HepG2 (cell line): ENCODE data around the gene SMAD3. TPM values are rescaled to one million over a fixed set of nuclear protein-coding genes. Genes with fewer than 3 reads are reported as not detected.
A peak's percentile ranks its signal among the peaks of the same experiment; 100 is the strongest.

Source experiments
- DNMT1 ChIP-seq: sonication (generic); formaldehyde crosslinking; IDR thresholded peaks from 2 replicates; pipeline ENCODE4 v1.5.1; 2020; ENCODE audit warnings: mild to moderate bottlenecking, missing genetic modification reagents
- GATA4 ChIP-seq: sonication (generic); IDR thresholded peaks from 2 replicates; pipeline ENCODE4 v1.6.1; 2016; ENCODE audit warnings: antibody characterized with exemption, low read depth, borderline replicate concordance
- IRF2 ChIP-seq: IDR thresholded peaks from 2 replicates; pipeline ENCODE4 v1.6.1; 2018; ENCODE audit warnings: missing genetic modification reagents, missing compliant biosample characterization
- MBNL3 ChIP-seq: fragments of 250-450 bp; sonication (Bioruptor Pico); conservative IDR thresholded peaks from 2 replicates; pipeline ENCODE4 v1.8.0; 2022; ENCODE audit warnings: mild to moderate bottlenecking, inconsistent platforms
- SNAPC5 ChIP-seq: sonication (generic); formaldehyde crosslinking; IDR thresholded peaks from 2 replicates; pipeline ENCODE4 v1.8.1; 2023; ENCODE audit warnings: mild to moderate bottlenecking, missing genetic modification reagents, borderline replicate concordance
- SP140L ChIP-seq: sonication (generic); formaldehyde crosslinking; IDR thresholded peaks from 2 replicates; pipeline ENCODE4 v1.4.0; 2020; ENCODE audit warnings: missing genetic modification reagents, borderline replicate concordance
- STAT5B ChIP-seq: sonication (generic); formaldehyde crosslinking; IDR thresholded peaks from 2 replicates; pipeline ENCODE4 v1.4.0; 2020; ENCODE audit warnings: missing genetic modification reagents
- TBX2 ChIP-seq: sonication (generic); formaldehyde crosslinking; IDR thresholded peaks from 2 replicates; pipeline ENCODE4 v1.5.0; 2020; ENCODE audit warnings: missing genetic modification reagents, mild to moderate bottlenecking, borderline replicate concordance
- ZBTB20 ChIP-seq: sonication (generic); formaldehyde crosslinking; IDR thresholded peaks from 2 replicates; pipeline ENCODE4 v1.8.1; 2023; ENCODE audit warnings: missing genetic modification reagents, low read depth, mild to moderate bottlenecking, borderline replicate concordance
- ZBTB42 ChIP-seq: sonication (generic); formaldehyde crosslinking; IDR thresholded peaks from 2 replicates; pipeline ENCODE4 v1.5.0; 2020; ENCODE audit warnings: mild to moderate bottlenecking, missing genetic modification reagents
- ZFP82 ChIP-seq: sonication (generic); formaldehyde crosslinking; IDR thresholded peaks from 2 replicates; pipeline ENCODE4 v1.5.1; 2020; ENCODE audit warnings: mild to moderate bottlenecking, missing genetic modification reagents, borderline replicate concordance
- ZMYM4 ChIP-seq: sonication (generic); formaldehyde crosslinking; IDR thresholded peaks from 2 replicates; pipeline ENCODE4 v1.8.1; 2023; ENCODE audit warnings: mild to moderate bottlenecking, missing genetic modification reagents
- ZNF205 ChIP-seq: IDR thresholded peaks from 2 replicates; pipeline ENCODE4 v1.6.1; 2018; ENCODE audit warnings: missing biosample characterization, missing genetic modification reagents
- ZNF484 ChIP-seq: sonication (generic); formaldehyde crosslinking; IDR thresholded peaks from 2 replicates; pipeline ENCODE4 v1.5.1; 2020; ENCODE audit warnings: mild to moderate bottlenecking, low read depth, missing genetic modification reagents, borderline replicate concordance
- ZNF660 ChIP-seq: sonication (generic); formaldehyde crosslinking; IDR thresholded peaks from 2 replicates; pipeline ENCODE4 v1.5.1; 2020; ENCODE audit warnings: mild to moderate bottlenecking, low read depth, missing genetic modification reagents, borderline replicate concordance
- ZNF724P ChIP-seq: sonication (generic); formaldehyde crosslinking; IDR thresholded peaks from 2 replicates; pipeline ENCODE4 v1.8.0; 2022; ENCODE audit warnings: missing genetic modification reagents, borderline replicate concordance
- ZSCAN21 ChIP-seq: sonication (generic); formaldehyde crosslinking; IDR thresholded peaks from 2 replicates; pipeline ENCODE4 v1.8.0; 2022; ENCODE audit warnings: mild to moderate bottlenecking, missing genetic modification reagents, moderate library complexity, borderline replicate concordance
- polyA plus RNA-seq, 8 experiments: library from polyadenylated mRNA; depleted of rRNA in 3 of 8; stranded (reverse) in 7 of 8; unstranded in 1 of 8; fragments of >200 nt; fragmentation: Illumina TruSeq in 4 of 8; extraction: Trizol in 4 of 8; gene quantifications; 2 replicates each; pipeline versions ENCODE4 v1.2.1 to v1.2.3, GENCODE V29; 2011 to 2016; ENCODE audit warnings: low read depth in 4 of 8, missing spikeins in 1 of 8, mixed read lengths in 1 of 8; ENCODE audit not compliant: insufficient read depth in 1 of 8
- total RNA-seq, 5 experiments: library from RNA; depleted of rRNA; stranded (reverse); fragments of >200 nt; fragmentation: Illumina TruSeq; extraction: Trizol; gene quantifications; 2 replicates each; pipeline ENCODE4 v1.2.3, GENCODE V29; 2016; ENCODE audit warnings: low read depth in 1 of 5
- TF ChIP-seq, protein P1 (sequence below): conservative IDR thresholded peaks from 2 replicates; pipeline ENCODE4 v1.6.1; 2018; ENCODE audit warnings: missing genetic modification reagents
- TF ChIP-seq, protein P2 (sequence below): sonication (generic); formaldehyde crosslinking; IDR thresholded peaks from 2 replicates; pipeline ENCODE4 v1.9.0; 2021; ENCODE audit warnings: missing genetic modification reagents, mild to moderate bottlenecking, borderline replicate concordance
- TF ChIP-seq, protein P3 (sequence below): sonication (generic); formaldehyde crosslinking; IDR thresholded peaks from 2 replicates; pipeline ENCODE4 v1.9.0; 2021; ENCODE audit warnings: mild to moderate bottlenecking, missing genetic modification reagents

The SMAD3 gene
- total and polyA plus RNA-seq, 2 of the 13 experiments (the other 11 are each of a cell fraction or from before 2014, with no cell fraction given) = 8.6 to 56.3 TPM

DNA sequence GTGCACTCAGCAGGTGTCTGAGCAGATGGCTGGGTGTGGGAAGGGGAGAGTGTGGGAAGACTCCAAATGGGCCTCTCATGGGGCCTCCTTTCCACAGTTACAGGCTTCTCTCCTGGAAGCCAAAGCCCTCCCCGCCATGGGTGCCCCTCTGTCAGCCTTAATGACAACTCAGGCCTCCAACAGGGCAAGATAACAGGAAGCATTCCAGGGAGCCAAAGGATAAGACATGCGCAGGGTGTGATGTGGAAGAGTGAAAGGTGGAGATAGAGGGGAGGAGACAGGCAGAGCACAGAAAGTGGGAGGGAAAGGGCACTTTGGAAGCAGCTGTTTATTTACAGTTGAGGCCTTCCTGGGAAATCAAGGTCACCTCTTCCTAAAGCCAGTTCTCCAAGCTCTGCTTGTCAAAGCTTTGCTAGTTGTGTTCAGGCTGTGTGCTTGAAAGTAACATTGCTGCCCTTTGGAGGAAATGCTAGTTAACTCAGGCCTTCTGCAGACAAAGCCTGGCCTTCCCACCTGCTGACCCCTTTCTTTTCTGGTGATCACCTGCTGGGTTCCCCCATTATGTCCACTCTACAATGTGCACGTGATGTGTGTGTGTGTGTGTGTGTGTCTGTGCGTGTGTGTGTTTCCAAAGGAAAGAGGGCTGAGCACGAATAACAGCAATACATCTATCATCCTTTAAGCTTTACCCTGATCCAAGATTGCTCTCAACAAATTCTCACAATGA is 35.2 kb upstream of the SMAD3 start (continued):
- TF ChIP-seq, protein P1, sequence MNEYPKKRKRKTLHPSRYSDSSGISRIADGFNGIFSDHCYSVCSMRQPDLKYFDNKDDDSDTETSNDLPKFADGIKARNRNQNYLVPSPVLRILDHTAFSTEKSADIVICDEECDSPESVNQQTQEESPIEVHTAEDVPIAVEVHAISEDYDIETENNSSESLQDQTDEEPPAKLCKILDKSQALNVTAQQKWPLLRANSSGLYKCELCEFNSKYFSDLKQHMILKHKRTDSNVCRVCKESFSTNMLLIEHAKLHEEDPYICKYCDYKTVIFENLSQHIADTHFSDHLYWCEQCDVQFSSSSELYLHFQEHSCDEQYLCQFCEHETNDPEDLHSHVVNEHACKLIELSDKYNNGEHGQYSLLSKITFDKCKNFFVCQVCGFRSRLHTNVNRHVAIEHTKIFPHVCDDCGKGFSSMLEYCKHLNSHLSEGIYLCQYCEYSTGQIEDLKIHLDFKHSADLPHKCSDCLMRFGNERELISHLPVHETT (CRISPR knock-in tag) = 0 out of 2 replicates have a peak, but pooled peaks have one; percentile 22
- TF ChIP-seq TBX2 (CRISPR knock-in tag) (peak; percentile 95), SNAPC5 (CRISPR knock-in tag) (no peak), ZNF205 (CRISPR knock-in tag) (0 out of 2 replicates have a peak, but pooled peaks have one; percentile 40), ZBTB20 (0 out of 2 replicates have a peak, but pooled peaks have one; percentile 38), ZNF484 (CRISPR knock-in tag) (no peak), DNMT1 (CRISPR knock-in tag) (no peak), ZMYM4 (CRISPR knock-in tag) (peak; percentile 31; the same call in 1 of the 2 replicates), ZFP82 (CRISPR knock-in tag) (no peak), STAT5B (CRISPR knock-in tag) (no peak), IRF2 (CRISPR knock-in tag) (peak; percentile 80), SP140L (CRISPR knock-in tag) (no peak), ZBTB42 (CRISPR knock-in tag) (no peak), ZNF660 (CRISPR knock-in tag) (no peak), ZNF724P (0 out of 2 replicates have a peak, but pooled peaks have one; percentile 50), GATA4 (no peak), ZSCAN21 (CRISPR knock-in tag) (0 out of 2 replicates have a peak, but pooled peaks have one; percentile 23), MBNL3 (CRISPR knock-in tag) (no peak)
- TF ChIP-seq, protein P2, sequence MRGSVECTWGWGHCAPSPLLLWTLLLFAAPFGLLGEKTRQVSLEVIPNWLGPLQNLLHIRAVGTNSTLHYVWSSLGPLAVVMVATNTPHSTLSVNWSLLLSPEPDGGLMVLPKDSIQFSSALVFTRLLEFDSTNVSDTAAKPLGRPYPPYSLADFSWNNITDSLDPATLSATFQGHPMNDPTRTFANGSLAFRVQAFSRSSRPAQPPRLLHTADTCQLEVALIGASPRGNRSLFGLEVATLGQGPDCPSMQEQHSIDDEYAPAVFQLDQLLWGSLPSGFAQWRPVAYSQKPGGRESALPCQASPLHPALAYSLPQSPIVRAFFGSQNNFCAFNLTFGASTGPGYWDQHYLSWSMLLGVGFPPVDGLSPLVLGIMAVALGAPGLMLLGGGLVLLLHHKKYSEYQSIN (CRISPR knock-in tag) = no peak
- TF ChIP-seq, protein P3, sequence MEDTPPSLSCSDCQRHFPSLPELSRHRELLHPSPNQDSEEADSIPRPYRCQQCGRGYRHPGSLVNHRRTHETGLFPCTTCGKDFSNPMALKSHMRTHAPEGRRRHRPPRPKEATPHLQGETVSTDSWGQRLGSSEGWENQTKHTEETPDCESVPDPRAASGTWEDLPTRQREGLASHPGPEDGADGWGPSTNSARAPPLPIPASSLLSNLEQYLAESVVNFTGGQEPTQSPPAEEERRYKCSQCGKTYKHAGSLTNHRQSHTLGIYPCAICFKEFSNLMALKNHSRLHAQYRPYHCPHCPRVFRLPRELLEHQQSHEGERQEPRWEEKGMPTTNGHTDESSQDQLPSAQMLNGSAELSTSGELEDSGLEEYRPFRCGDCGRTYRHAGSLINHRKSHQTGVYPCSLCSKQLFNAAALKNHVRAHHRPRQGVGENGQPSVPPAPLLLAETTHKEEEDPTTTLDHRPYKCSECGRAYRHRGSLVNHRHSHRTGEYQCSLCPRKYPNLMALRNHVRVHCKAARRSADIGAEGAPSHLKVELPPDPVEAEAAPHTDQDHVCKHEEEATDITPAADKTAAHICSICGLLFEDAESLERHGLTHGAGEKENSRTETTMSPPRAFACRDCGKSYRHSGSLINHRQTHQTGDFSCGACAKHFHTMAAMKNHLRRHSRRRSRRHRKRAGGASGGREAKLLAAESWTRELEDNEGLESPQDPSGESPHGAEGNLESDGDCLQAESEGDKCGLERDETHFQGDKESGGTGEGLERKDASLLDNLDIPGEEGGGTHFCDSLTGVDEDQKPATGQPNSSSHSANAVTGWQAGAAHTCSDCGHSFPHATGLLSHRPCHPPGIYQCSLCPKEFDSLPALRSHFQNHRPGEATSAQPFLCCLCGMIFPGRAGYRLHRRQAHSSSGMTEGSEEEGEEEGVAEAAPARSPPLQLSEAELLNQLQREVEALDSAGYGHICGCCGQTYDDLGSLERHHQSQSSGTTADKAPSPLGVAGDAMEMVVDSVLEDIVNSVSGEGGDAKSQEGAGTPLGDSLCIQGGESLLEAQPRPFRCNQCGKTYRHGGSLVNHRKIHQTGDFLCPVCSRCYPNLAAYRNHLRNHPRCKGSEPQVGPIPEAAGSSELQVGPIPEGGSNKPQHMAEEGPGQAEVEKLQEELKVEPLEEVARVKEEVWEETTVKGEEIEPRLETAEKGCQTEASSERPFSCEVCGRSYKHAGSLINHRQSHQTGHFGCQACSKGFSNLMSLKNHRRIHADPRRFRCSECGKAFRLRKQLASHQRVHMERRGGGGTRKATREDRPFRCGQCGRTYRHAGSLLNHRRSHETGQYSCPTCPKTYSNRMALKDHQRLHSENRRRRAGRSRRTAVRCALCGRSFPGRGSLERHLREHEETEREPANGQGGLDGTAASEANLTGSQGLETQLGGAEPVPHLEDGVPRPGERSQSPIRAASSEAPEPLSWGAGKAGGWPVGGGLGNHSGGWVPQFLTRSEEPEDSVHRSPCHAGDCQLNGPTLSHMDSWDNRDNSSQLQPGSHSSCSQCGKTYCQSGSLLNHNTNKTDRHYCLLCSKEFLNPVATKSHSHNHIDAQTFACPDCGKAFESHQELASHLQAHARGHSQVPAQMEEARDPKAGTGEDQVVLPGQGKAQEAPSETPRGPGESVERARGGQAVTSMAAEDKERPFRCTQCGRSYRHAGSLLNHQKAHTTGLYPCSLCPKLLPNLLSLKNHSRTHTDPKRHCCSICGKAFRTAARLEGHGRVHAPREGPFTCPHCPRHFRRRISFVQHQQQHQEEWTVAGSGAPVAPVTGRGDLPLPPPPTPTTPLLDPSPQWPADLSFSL (CRISPR knock-in tag) = peak; percentile 86
